Endodermal cell (in vitro differentiated cells): ENCODE measurements around the gene PSMB9. TPM values are rescaled to one million over a fixed set of nuclear protein-coding genes. Genes with fewer than 3 reads are reported as not detected.

Experiments used
- DNase-seq: peaks from one replicate; pipeline ENCODE4 v3.0.0-alpha.2; 2017
- H3K27ac ChIP-seq: 2 replicates; pipeline ENCODE4 v1.5.1; 2013; ENCODE audit warnings: mild to moderate bottlenecking, low read depth, low read length, moderate library complexity
- H3K27me3 ChIP-seq: 2 replicates; pipeline ENCODE4 v1.6.1; 2013; ENCODE audit warnings: mild to moderate bottlenecking, low read length, moderate library complexity; ENCODE audit not compliant: insufficient read depth, control insufficient read depth, poor library complexity, severe bottlenecking
- H3K36me3 ChIP-seq: 2 replicates; pipeline ENCODE4 v1.7.0; 2013; ENCODE audit warnings: mild to moderate bottlenecking, low read length, moderate library complexity; ENCODE audit not compliant: control insufficient read depth, insufficient read depth
- H3K4me1 ChIP-seq: one replicate; pipeline ENCODE4 v1.7.0; 2013; ENCODE audit warnings: low read length; ENCODE audit not compliant: control insufficient read depth, insufficient read depth
- H3K4me3 ChIP-seq: 2 replicates; pipeline ENCODE4 v1.5.1; 2013; ENCODE audit warnings: mild to moderate bottlenecking, low read length, moderate library complexity
- H3K9ac ChIP-seq: 2 replicates; pipeline ENCODE4 v1.6.1; 2013; ENCODE audit warnings: mild to moderate bottlenecking, low read length, moderate library complexity; ENCODE audit not compliant: poor library complexity, severe bottlenecking; ENCODE audit errors: extremely low read depth
- H3K9me3 ChIP-seq: 2 replicates; pipeline ENCODE4 v1.6.1; 2013; ENCODE audit warnings: mild to moderate bottlenecking, low read length, moderate library complexity; ENCODE audit not compliant: control insufficient read depth
- H3K27ac Mint-ChIP-seq: 2 replicates; pipeline ENCODE4 v1.8.0; 2020; ENCODE audit warnings: mixed read lengths
- H3K27me3 Mint-ChIP-seq: 2 replicates; pipeline ENCODE4 v1.8.0; 2021; ENCODE audit warnings: mild to moderate bottlenecking, mixed read lengths; ENCODE audit not compliant: insufficient read depth
- H3K36me3 Mint-ChIP-seq: 2 replicates; pipeline ENCODE4 v1.8.0; 2020; ENCODE audit warnings: low read depth, mixed read lengths
- H3K4me1 Mint-ChIP-seq: 2 replicates; pipeline ENCODE4 v1.8.0; 2020; ENCODE audit warnings: mixed read lengths
- H3K4me3 Mint-ChIP-seq: 2 replicates; pipeline ENCODE4 v1.8.0; 2020; ENCODE audit warnings: mild to moderate bottlenecking, moderate library complexity, mixed read lengths
- H3K9me3 Mint-ChIP-seq: 2 replicates; pipeline ENCODE4 v1.8.0; 2020; ENCODE audit warnings: mild to moderate bottlenecking, mixed read lengths
- CTCF ChIP-seq: fragments of 200-600 bp; sonication (generic); conservative IDR thresholded peaks from 2 replicates; pipeline ENCODE4 v1.5.0; 2021; ENCODE audit warnings: antibody characterized with exemption, mild to moderate bottlenecking
- WGBS, 2 experiments: methylation state at CpG; one replicate each; pipeline versions ENCODE4 v1.1.5 to v1.1.7; 2013; ENCODE audit warnings: missing lambda C conversion rate in 2 of 2, mixed read lengths in 1 of 2; ENCODE audit not compliant: insufficient coverage in 1 of 2, insufficient read length in 1 of 2; 5-methylcytosine and 5-hydroxymethylcytosine counted together
- total RNA-seq, 2 donors: library from RNA; stranded (reverse); fragmentation: NEBNext Ultra II Directional in 1 of 2; extraction: Animal tissue kit (Norgen Biotek cat#: 25700) in 1 of 2; gene quantifications; 2 replicates in 1 of 2; 3 replicates in 1 of 2; pipeline ENCODE4 v1.2.1, GENCODE V29; 2021

The PSMB9 gene
- total RNA-seq, 2 donors from 2014 or later = not detected

DNA sequence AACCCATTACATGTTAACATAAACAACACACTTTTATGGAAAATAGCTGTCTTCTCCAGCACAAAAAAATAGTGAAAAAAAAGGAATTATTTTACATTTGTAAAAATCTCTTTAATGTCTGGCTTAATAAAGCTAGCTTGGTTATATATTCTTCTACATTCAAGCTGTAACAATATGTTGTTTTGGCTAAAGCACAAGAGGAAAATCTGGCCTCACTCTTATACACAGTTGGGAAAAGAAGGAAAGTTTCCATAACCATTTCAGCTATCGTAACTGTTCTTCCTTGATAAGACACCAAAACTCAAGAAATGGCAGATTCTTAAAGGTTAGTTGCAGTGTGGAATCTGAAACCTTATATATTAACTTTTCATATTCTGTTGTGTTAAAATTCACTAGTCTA is 44.8 kb upstream of the PSMB9 start:
- Histone ChIP-seq H3K36me3 (no peaks in the 10 kb centered on the region), H3K9me3 (no peaks in the 10 kb centered on the region), H3K4me3 (no peak overlapping the region), H3K27me3 (peaks cover 23% of the 10 kb centered on the region), H3K9ac (no peak overlapping the region), H3K4me1 (no peaks in the 10 kb centered on the region), H3K27ac (no peak overlapping the region)
- Mint-ChIP-seq H3K27ac (no peak overlapping the region), H3K36me3 (no peaks in the 10 kb centered on the region), H3K4me3 (no peak overlapping the region), H3K4me1 (no peaks in the 10 kb centered on the region), H3K27me3 (peaks cover 33% of the 10 kb centered on the region), H3K9me3 (no peaks in the 10 kb centered on the region)
- no peak for TF ChIP-seq CTCF
- WGBS, 2 experiments = 100% methylated on average over 1 of the region's 1 CpG; no CpG with 5 or more reads in 1 of the 2 experiments
- no peak for DNase-seq

GRCh38 chr6:32814145-32814544 is 39.8 kb upstream of the PSMB9 start:
- Mint-ChIP-seq H3K27me3 (peaks cover 15% of the 10 kb centered on the region), H3K4me1 (no peaks in the 10 kb centered on the region)
- 83 to 92% methylated on average over 2 of the region's 2 CpGs for WGBS, 2 experiments

GRCh38 chr6:32815115-32815514 is 38.9 kb upstream of the PSMB9 start:
- peaks cover 12% of the 10 kb centered on the region for H3K27me3 ChIP-seq
- WGBS, 2 experiments = 90 to 96% methylated on average over 3 to 5 of the region's 5 CpGs
- H3K4me3 ChIP-seq = no peak overlapping the region
- no peaks in the 10 kb centered on the region for H3K9me3 ChIP-seq
- Mint-ChIP-seq H3K4me1 (no peaks in the 10 kb centered on the region), H3K27ac (no peak overlapping the region), H3K27me3 (peaks cover 16% of the 10 kb centered on the region), H3K4me3 (no peak overlapping the region), H3K9me3 (no peaks in the 10 kb centered on the region), H3K36me3 (no peaks in the 10 kb centered on the region)
- H3K4me1 ChIP-seq = no peaks in the 10 kb centered on the region
- no peak for DNase-seq
- H3K9ac ChIP-seq = no peak overlapping the region
- no peaks in the 10 kb centered on the region for H3K36me3 ChIP-seq
- H3K27ac ChIP-seq = no peak overlapping the region
- no peak for TF ChIP-seq CTCF

More at GRCh38 chr6:32814145-32814544, 39.8 kb upstream of the PSMB9 start:
- H3K4me3 ChIP-seq = no peak overlapping the region
- TF ChIP-seq CTCF = no peak
- H3K27ac Mint-ChIP-seq = no peak overlapping the region
- H3K9ac ChIP-seq = no peak overlapping the region
- no peak overlapping the region for H3K27ac ChIP-seq
- no peak for DNase-seq
- no peaks in the 10 kb centered on the region for H3K36me3 ChIP-seq
- no peaks in the 10 kb centered on the region for H3K9me3 Mint-ChIP-seq
- no peak overlapping the region for H3K4me3 Mint-ChIP-seq
- H3K4me1 ChIP-seq = no peaks in the 10 kb centered on the region
- no peaks in the 10 kb centered on the region for H3K9me3 ChIP-seq
- H3K36me3 Mint-ChIP-seq = no peaks in the 10 kb centered on the region
- H3K27me3 ChIP-seq = peaks cover 12% of the 10 kb centered on the region
